K562 (cell line): Measurements from ENCODE around the gene TNIK.

Experiments used
- ARNT ChIP-seq, 2 experiments: fragments of 450-650 bp; IDR thresholded peaks; 2 replicates each; pipeline ENCODE4 v1.6.1; 2016; ENCODE audit warnings: mild to moderate bottlenecking in 1 of 2
- JUND ChIP-seq, 2 experiments: IDR thresholded peaks; 2 replicates in 1 of 2; 3 replicates in 1 of 2; pipeline ENCODE4 v1.6.1; 2011; ENCODE audit warnings: borderline replicate concordance in 2 of 2, low read depth in 2 of 2, low read length in 2 of 2, improper control_type of control experiment in 1 of 2, missing biosample characterization in 1 of 2, missing genetic modification characterization in 1 of 2, missing genetic modification reagents in 1 of 2

DNA sequence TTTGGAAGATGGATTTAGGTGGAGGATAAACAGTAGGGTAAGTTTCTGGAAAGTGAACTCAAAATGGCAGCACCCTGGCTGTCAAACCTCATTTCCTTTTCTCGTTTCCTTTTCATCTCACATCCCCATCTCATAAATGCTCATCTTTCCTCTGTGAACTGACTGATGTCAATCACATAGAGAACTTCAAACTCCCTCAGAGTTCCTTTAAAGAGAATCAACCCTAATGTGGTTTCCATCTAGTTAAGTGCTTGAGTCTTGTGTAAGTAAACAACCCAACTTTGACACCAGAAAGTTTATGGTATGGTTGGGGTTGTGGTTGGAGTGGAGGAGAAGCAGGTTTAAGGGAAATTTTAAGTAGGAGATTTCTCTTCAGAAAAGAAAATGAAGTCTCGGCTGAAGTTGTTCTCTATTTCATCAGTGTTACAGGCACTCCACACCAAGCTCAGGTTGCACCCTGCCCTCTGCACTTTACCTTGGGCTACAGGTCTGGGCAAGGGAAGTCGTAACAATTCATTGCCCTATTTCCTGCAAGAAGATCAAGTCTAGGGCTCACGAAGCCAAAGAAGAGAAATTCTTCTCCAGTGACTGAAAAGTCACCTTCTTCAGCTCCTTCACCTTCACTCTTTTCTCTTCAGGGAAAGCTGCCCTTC is 34.4 kb upstream of the TNIK start:
- TF ChIP-seq JUND (IDR thresholded peaks at IDR 0.05; ENCODE audit: borderline replicate concordance, low read depth, low read length) = no peak
- no peak for TF ChIP-seq JUND (tag; IDR thresholded peaks at IDR 0.05; ENCODE audit: borderline replicate concordance, low read depth, low read length)
- no peak for TF ChIP-seq ARNT (IDR thresholded peaks at IDR 0.05)
